Transverse colon (tissue), 3 donors: ENCODE data around the gene KRTAP5-1.

Source experiments
- POLR2A ChIP-seq: fragments of 450-650 bp; IDR thresholded peaks from one replicate; pipeline ENCODE4 v1.6.1; 2016; ENCODE audit warnings: antibody characterized with exemption, mild to moderate bottlenecking, moderate library complexity
- TF ChIP-seq, protein P1 (sequence below), 5 experiments: fragments of 200-600 bp in 3 of 5; fragments of 450-650 bp in 2 of 5; sonication (generic) in 3 of 5; IDR thresholded peaks; 1 replicate in 2 of 5; 2 replicates in 3 of 5; pipeline ENCODE4 v1.5.1; 2016 to 2017; ENCODE audit warnings: antibody characterized with exemption in 5 of 5, inconsistent platforms in 3 of 5, mild to moderate bottlenecking in 2 of 5, moderate library complexity in 1 of 5

DNA sequence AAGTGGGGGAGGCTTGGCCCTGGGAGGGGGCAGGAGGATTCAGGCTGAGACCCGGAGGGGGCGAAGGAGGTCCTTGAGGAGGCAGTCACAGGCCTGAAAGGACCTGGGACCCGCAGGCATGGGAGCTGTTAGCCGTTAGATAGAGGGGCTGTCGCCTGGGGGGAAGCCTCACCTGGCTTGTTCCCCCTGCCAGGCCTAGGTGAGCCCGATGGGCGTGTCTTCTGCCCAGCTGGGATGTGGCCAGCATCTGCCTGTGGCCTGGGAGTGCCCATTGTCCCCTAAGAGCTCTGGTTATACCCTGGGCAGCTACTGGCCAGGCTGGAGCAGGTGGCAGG is 11.2 kb downstream of the KRTAP5-1 start:
- TF ChIP-seq, protein P1, sequence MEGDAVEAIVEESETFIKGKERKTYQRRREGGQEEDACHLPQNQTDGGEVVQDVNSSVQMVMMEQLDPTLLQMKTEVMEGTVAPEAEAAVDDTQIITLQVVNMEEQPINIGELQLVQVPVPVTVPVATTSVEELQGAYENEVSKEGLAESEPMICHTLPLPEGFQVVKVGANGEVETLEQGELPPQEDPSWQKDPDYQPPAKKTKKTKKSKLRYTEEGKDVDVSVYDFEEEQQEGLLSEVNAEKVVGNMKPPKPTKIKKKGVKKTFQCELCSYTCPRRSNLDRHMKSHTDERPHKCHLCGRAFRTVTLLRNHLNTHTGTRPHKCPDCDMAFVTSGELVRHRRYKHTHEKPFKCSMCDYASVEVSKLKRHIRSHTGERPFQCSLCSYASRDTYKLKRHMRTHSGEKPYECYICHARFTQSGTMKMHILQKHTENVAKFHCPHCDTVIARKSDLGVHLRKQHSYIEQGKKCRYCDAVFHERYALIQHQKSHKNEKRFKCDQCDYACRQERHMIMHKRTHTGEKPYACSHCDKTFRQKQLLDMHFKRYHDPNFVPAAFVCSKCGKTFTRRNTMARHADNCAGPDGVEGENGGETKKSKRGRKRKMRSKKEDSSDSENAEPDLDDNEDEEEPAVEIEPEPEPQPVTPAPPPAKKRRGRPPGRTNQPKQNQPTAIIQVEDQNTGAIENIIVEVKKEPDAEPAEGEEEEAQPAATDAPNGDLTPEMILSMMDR (IDR thresholded peaks at IDR 0.05), result no peak
- peak; percentile 92 for TF ChIP-seq POLR2A
